Measurements from ENCODE around the gene CEP19. TPM values are rescaled to one million over a fixed set of nuclear protein-coding genes. Genes with fewer than 3 reads are reported as not detected.

Gene CEP19
- total RNA-seq, 1 experiment from 2014 or later = 7.1 TPM

- in situ Hi-C loops (cut with HindIII; ENCODE audit: low pct_unique_long_range_greater_than_20kb, low sequenced_read_pairs) = no loop called here
- TF ChIP-seq TCF7L2 (IDR thresholded peaks at IDR 0.05; ENCODE audit: low read depth, low read length) = no peak
- TF ChIP-seq SIN3A (IDR thresholded peaks at IDR 0.05; ENCODE audit: borderline replicate concordance, insufficient read depth, low read depth, low read length) = no peak
- no peak for TF ChIP-seq POLR2AphosphoS5 (IDR thresholded peaks at IDR 0.05; ENCODE audit: low read depth, low read length)
- TF ChIP-seq CTCF (IDR thresholded peaks at IDR 0.05) = no peak
- no peak for TF ChIP-seq REST (IDR thresholded peaks at IDR 0.05; ENCODE audit: insufficient read depth in 1 of 2, low read depth in 2 of 2, low read length in 1 of 2)
- no TSS peak for BruUV-seq (replicated peaks)
- Histone ChIP-seq H3K27ac (ENCODE audit: low read length) (peak overlapping the region; percentile 12; the same call in 1 of the 2 replicates), H3K4me3 (ENCODE audit: low read depth in 2 of 2, low read length in 2 of 2) (no peak overlapping the region), H3K9me3 (ENCODE audit: control insufficient read depth, insufficient read depth, low read depth, low read length) (no peaks in the 10 kb centered on the region), H3K36me3 (ENCODE audit: control insufficient read depth, insufficient read depth, low read length) (no peaks in the 10 kb centered on the region), H3K27me3 (ENCODE audit: control insufficient read depth, insufficient read depth, low read length) (no peaks in the 10 kb centered on the region), H3K4me1 (ENCODE audit: control insufficient read depth, insufficient read depth, low read length) (peaks cover 16% of the 10 kb centered on the region)
- intact Hi-C loops (cut with micrococcal nuclease; ENCODE audit: unreplicated experiment) = no loop called here
- ATAC-seq (no peak), DNase-seq (ENCODE audit: low read depth, low spot score) (no peak)
- ChIA-PET POLR2A (no interaction called here), CTCF (interaction anchor here (0.6 kb wide), 1 partner anchor 15 kb away, joined by 5 read pairs; no protein-coding TSS in a partner anchor)
Measured at GRCh38 chr3:196662711-196663571, 49.1 kb downstream of the CEP19 start.

GRCh38 chr3:196662033-196662432, 50.0 kb downstream of the CEP19 start:
- no peak for DNase-seq (ENCODE audit: low read depth, low spot score)
- TF ChIP-seq TCF7L2 (IDR thresholded peaks at IDR 0.05; ENCODE audit: low read depth, low read length) = no peak
- no peak for TF ChIP-seq CTCF (IDR thresholded peaks at IDR 0.05)
- TF ChIP-seq POLR2AphosphoS5 (IDR thresholded peaks at IDR 0.05; ENCODE audit: low read depth, low read length) = no peak
- no peak for TF ChIP-seq REST (IDR thresholded peaks at IDR 0.05; ENCODE audit: insufficient read depth in 1 of 2, low read depth in 2 of 2, low read length in 1 of 2)
- TF ChIP-seq SIN3A (IDR thresholded peaks at IDR 0.05; ENCODE audit: borderline replicate concordance, insufficient read depth, low read depth, low read length) = no peak
- in situ Hi-C loops (cut with HindIII; ENCODE audit: low pct_unique_long_range_greater_than_20kb, low sequenced_read_pairs) = no loop called here
- ATAC-seq = no peak
- BruUV-seq (replicated peaks) = no TSS peak
- Histone ChIP-seq H3K4me3 (ENCODE audit: low read depth in 2 of 2, low read length in 2 of 2) (no peak overlapping the region), H3K36me3 (ENCODE audit: control insufficient read depth, insufficient read depth, low read length) (no peaks in the 10 kb centered on the region), H3K9me3 (ENCODE audit: control insufficient read depth, insufficient read depth, low read depth, low read length) (no peaks in the 10 kb centered on the region), H3K4me1 (ENCODE audit: control insufficient read depth, insufficient read depth, low read length) (peaks cover 16% of the 10 kb centered on the region), H3K27ac (ENCODE audit: low read length) (no peak overlapping the region), H3K27me3 (ENCODE audit: control insufficient read depth, insufficient read depth, low read length) (no peaks in the 10 kb centered on the region)
- ChIA-PET CTCF (interaction anchor here (0.6 kb wide), 1 partner anchor 57 kb away, joined by 8 read pairs; no protein-coding TSS in a partner anchor), POLR2A (interaction anchor here (0.7 kb wide), 1 partner anchor 69 kb away, joined by 5 read pairs; no protein-coding TSS in a partner anchor)
- intact Hi-C loops (cut with micrococcal nuclease; ENCODE audit: unreplicated experiment) = no loop called here
